ENCODE measurements around the gene HOXA6.

HOXA6 gene

DNA sequence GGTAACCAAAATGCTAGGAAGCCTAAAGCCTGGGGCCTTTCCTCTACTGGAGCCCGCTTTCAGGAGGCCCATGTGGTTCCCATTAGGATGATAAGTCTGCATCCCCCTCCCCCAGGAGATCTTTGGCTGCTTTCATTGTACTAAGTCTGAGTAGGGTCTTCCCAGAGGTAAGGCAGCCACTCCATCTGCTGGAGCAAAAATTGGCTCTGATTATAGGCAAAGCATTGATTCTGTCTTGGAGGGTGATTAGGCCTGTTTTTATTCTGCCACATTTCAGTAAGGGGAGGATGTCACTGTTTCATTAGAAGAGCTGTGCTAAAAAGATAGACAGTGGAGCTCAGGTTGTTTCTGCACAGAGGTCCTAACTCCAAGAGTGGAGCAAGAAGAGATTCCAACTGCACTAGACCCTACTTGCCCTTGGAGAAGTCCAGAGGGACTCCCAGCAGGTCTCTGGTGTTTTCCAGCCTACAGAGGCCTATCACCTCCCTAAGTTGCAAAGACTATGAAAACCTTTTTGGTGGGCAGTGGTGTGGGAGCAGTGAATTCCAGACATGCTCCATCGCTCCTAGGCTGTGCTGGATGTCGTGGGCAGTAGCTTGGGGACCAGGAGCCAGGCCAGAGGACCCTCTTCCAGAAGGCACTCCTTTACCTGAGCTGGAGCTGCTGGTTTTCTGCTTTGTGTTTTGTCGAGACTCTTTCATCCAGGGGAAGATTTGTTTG is 37.9 kb downstream of the HOXA6 start:
- peak overlapping the region; percentile 94 for H3K27ac ChIP-seq (ENCODE audit: low read depth, low read length)
- H3K36me3 ChIP-seq (ENCODE audit: control insufficient read depth in 5 of 5, insufficient read depth in 5 of 5, low read length in 5 of 5), result peaks cover 0 to 6% (median 3%) of the 10 kb centered on the region in 5 donors
- H3K4me3 ChIP-seq (ENCODE audit: low read depth in 1 of 5, low read length in 5 of 5), result no peak overlapping the region
- peaks cover 16 to 84% (median 81%) of the 10 kb centered on the region in 5 donors for H3K4me1 ChIP-seq (ENCODE audit: control insufficient read depth in 5 of 5, insufficient read depth in 5 of 5, low read length in 5 of 5)
- H3K27me3 ChIP-seq (ENCODE audit: control insufficient read depth in 5 of 5, insufficient read depth in 4 of 5, low read length in 5 of 5), result no peaks in the 10 kb centered on the region
- H3K9me3 ChIP-seq (ENCODE audit: control insufficient read depth in 5 of 5, low read length in 5 of 5), result no peaks in the 10 kb centered on the region
- peak overlapping the region in 2 of 5 donors; percentile 16 to 35 for H3K9ac ChIP-seq (ENCODE audit: low read length in 5 of 5)

- Histone ChIP-seq H3K27ac (ENCODE audit: low read depth, low read length) (peak overlapping the region; percentile 92), H3K9ac (ENCODE audit: low read length in 5 of 5) (peak overlapping the region in 3 of 5 donors; percentile 21 to 56 (median 35)), H3K27me3 (ENCODE audit: control insufficient read depth in 5 of 5, insufficient read depth in 4 of 5, low read length in 5 of 5) (no peaks in the 10 kb centered on the region), H3K36me3 (ENCODE audit: control insufficient read depth in 5 of 5, insufficient read depth in 5 of 5, low read length in 5 of 5) (peaks cover 0 to 6% (median 3%) of the 10 kb centered on the region in 5 donors), H3K9me3 (ENCODE audit: control insufficient read depth in 5 of 5, low read length in 5 of 5) (no peaks in the 10 kb centered on the region), H3K4me3 (ENCODE audit: low read depth in 1 of 5, low read length in 5 of 5) (peak overlapping the region in 3 of 5 donors; percentile 47 to 55 (median 50)), H3K4me1 (ENCODE audit: control insufficient read depth in 5 of 5, insufficient read depth in 5 of 5, low read length in 5 of 5) (peaks cover 14 to 87% (median 82%) of the 10 kb centered on the region in 5 donors)
These were observed 39.0 kb downstream of the HOXA6 start for GRCh38 chr7:27108390-27109127.

DNA sequence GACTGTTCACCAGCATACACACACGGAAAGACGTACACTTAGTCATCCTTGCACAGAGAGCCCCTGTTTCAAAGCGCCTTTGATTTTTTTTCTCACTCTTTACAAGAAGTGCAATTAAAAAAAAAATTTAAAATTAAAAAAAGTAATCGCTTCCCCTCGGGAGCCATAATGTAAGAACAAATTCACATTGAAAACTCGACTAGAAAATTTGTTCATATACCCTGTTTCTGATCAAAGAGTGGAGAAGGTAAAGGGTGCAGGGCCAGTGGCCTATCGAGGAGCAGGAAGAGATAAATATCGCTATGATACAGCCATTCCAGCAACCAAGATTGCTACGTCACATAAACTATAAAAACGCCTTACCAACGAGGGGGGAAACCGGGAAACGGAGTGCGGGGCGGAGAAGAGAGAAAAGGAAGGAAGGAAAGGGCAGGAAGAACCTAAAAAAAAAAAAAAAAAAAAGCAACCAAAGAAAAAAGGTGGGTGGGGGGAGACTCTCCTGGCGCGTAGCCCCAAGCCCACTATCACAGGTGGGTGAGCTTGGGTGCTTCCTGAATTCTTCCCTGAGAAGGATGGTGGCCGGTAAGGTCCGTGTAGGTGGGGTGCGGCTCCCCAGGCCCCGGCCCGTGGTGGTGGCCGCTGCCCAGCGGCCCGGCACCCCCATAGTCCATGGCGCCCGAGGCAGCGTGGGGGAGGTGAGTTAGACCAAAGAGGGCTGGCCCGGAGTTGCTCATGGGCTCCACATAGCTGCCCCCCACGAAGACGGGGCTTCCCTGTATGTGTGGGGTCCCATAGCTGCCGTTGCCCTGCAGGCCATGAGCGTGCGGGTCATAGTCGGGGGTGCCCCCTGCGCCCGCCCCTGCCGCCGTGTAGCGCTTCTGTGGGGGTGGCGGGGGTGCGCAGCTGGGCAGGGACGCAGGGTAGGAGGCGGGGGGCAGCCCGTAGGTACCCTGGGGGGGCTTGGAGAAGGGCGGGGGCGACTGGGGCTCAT is 39.9 kb downstream of the HOXA6 start:
- Histone ChIP-seq H3K27ac (ENCODE audit: low read depth, low read length) (peak overlapping the region; percentile 92), H3K9me3 (ENCODE audit: control insufficient read depth in 5 of 5, low read length in 5 of 5) (no peaks in the 10 kb centered on the region), H3K4me3 (ENCODE audit: low read depth in 1 of 5, low read length in 5 of 5) (peak overlapping the region in 3 of 5 donors; percentile 50 to 60 (median 55)), H3K27me3 (ENCODE audit: control insufficient read depth in 5 of 5, insufficient read depth in 4 of 5, low read length in 5 of 5) (no peaks in the 10 kb centered on the region), H3K9ac (ENCODE audit: low read length in 5 of 5) (peak overlapping the region in 1 of 5 donors; percentile 59), H3K4me1 (ENCODE audit: control insufficient read depth in 5 of 5, insufficient read depth in 5 of 5, low read length in 5 of 5) (peaks cover 12 to 89% (median 82%) of the 10 kb centered on the region in 5 donors), H3K36me3 (ENCODE audit: control insufficient read depth in 5 of 5, insufficient read depth in 5 of 5, low read length in 5 of 5) (peaks cover 0 to 6% (median 3%) of the 10 kb centered on the region in 5 donors)

DNA sequence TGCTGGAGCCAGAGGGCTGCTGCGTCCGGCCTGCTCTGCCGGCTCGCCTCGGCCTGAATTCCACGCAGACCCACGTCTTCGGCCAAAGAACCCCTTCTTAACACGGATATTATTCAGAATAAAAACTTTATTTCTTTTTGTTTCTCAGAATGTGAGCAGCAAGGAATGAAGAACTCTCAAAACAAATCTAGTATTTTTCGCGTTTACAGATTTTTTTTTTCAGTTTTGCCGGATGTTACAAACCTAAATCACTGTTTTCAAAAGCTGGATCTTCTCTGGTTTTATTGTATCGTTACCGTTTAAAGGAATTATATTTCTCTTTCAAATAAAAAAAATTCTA is 40.7 kb downstream of the HOXA6 start:
- H3K27ac ChIP-seq (ENCODE audit: low read depth, low read length), result peak overlapping the region; percentile 92
- H3K9me3 ChIP-seq (ENCODE audit: control insufficient read depth in 5 of 5, low read length in 5 of 5), result no peaks in the 10 kb centered on the region
- H3K9ac ChIP-seq (ENCODE audit: low read length in 5 of 5), result peak overlapping the region in 4 of 5 donors; percentile 11 to 43 (median 28)
- H3K4me1 ChIP-seq (ENCODE audit: control insufficient read depth in 5 of 5, insufficient read depth in 5 of 5, low read length in 5 of 5), result peaks cover 9 to 89% (median 76%) of the 10 kb centered on the region in 5 donors
- peaks cover 0 to 6% (median 3%) of the 10 kb centered on the region in 5 donors for H3K36me3 ChIP-seq (ENCODE audit: control insufficient read depth in 5 of 5, insufficient read depth in 5 of 5, low read length in 5 of 5)
- no peaks in the 10 kb centered on the region for H3K27me3 ChIP-seq (ENCODE audit: control insufficient read depth in 5 of 5, insufficient read depth in 4 of 5, low read length in 5 of 5)
- H3K4me3 ChIP-seq (ENCODE audit: low read depth in 1 of 5, low read length in 5 of 5), result peak overlapping the region in 4 of 5 donors; percentile 42 to 60 (median 57)

DNA sequence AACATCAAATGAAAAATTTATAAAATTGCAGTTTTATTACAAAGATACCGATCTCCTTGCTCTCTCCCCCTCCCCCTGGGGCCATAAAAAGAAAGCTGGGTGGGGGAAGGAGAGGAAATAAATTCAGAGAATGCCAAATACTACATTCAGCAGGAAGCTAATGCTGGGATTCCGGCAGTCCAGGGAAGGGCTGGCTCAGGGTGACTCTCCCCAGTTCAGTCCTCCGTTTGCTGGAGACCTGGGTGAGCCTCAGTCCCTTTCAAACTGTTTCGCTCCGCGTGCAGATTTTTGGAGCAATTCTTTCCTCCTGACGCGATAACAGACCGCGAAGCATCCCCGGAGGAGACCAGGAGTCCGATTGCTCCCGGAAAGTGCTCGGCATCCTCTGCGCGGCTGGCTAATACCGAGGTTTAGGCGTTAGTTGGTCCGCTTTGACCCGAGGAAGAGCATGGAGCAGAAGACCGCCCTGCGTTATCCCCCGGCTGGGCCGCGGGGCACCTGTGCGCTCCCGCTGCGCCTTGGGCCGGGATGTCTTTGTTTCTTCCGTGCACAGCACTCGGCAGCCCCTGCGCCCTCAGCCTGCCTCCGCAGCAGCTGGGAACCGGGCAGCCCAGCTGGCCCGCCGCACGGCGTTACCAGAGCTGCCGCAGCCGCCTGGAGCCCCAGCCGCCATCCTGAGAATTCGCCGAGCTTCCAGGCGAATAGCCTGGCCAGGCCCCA is 41.2 kb downstream of the HOXA6 start:
- Histone ChIP-seq H3K4me3 (ENCODE audit: low read depth in 1 of 5, low read length in 5 of 5) (peak overlapping the region; percentile 38 to 60 (median 56)), H3K4me1 (ENCODE audit: control insufficient read depth in 5 of 5, insufficient read depth in 5 of 5, low read length in 5 of 5) (peaks cover 6 to 89% (median 76%) of the 10 kb centered on the region in 5 donors)

GRCh38 chr7:27105301-27106031 is 42.1 kb downstream of the HOXA6 start:
- Histone ChIP-seq H3K27ac (ENCODE audit: low read depth, low read length) (peak overlapping the region; percentile 92), H3K36me3 (ENCODE audit: control insufficient read depth in 5 of 5, insufficient read depth in 5 of 5, low read length in 5 of 5) (peaks cover 0 to 9% (median 6%) of the 10 kb centered on the region in 5 donors), H3K27me3 (ENCODE audit: control insufficient read depth in 5 of 5, insufficient read depth in 4 of 5, low read length in 5 of 5) (no peaks in the 10 kb centered on the region), H3K4me1 (ENCODE audit: control insufficient read depth in 5 of 5, insufficient read depth in 5 of 5, low read length in 5 of 5) (peaks cover 10 to 89% (median 76%) of the 10 kb centered on the region in 5 donors), H3K9ac (ENCODE audit: low read length in 5 of 5) (no peak overlapping the region), H3K4me3 (ENCODE audit: low read depth in 1 of 5, low read length in 5 of 5) (no peak overlapping the region), H3K9me3 (ENCODE audit: control insufficient read depth in 5 of 5, low read length in 5 of 5) (no peaks in the 10 kb centered on the region)

More for the DNA sequence above, 41.2 kb downstream of the HOXA6 start:
- Histone ChIP-seq H3K36me3 (ENCODE audit: control insufficient read depth in 5 of 5, insufficient read depth in 5 of 5, low read length in 5 of 5) (peaks cover 0 to 6% (median 4%) of the 10 kb centered on the region in 5 donors), H3K27ac (ENCODE audit: low read depth, low read length) (peak overlapping the region; percentile 92), H3K9ac (ENCODE audit: low read length in 5 of 5) (peak overlapping the region in 3 of 5 donors; percentile 11 to 43 (median 18)), H3K9me3 (ENCODE audit: control insufficient read depth in 5 of 5, low read length in 5 of 5) (no peaks in the 10 kb centered on the region), H3K27me3 (ENCODE audit: control insufficient read depth in 5 of 5, insufficient read depth in 4 of 5, low read length in 5 of 5) (no peaks in the 10 kb centered on the region)

DNA sequence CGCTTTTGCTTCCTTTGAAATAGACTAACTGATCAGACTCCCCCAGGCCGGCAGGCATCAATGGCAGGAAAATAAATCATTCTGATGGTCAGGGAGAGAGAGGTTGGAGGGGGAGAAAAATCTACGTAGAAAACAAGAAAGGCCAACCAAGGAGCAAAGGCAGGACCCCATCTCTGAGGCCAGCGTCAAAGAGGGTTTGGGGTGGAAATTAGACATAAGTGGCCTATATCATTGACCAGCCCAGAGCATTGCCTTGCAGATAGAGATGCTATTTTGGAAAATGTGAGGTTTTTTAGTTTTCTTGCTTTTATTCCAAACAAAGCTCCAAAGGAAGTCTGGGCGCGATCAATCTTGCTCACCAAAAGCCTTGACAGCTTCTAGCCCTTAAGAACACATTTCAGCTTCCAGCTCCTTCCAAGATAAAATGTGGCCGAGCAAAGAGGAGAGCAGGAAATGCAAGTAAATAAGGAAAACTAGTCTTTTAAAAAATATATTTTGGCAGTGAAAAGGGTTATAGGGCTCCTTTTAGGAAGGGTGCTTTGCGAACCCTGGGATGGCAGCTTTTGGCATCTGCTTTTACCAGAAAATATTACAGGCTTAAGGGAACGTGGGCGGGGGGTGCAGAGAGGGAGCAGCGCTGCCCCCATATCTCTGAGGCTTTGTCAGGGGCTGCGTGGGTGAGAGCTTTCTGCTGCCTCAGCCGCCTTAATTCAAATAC is 43.1 kb downstream of the HOXA6 start:
- Histone ChIP-seq H3K4me3 (ENCODE audit: low read depth in 1 of 5, low read length in 5 of 5) (peak overlapping the region in 1 of 5 donors; percentile 61), H3K9ac (ENCODE audit: low read length in 5 of 5) (peak overlapping the region in 1 of 5 donors; percentile 16), H3K4me1 (ENCODE audit: control insufficient read depth in 5 of 5, insufficient read depth in 5 of 5, low read length in 5 of 5) (peaks cover 8 to 83% (median 69%) of the 10 kb centered on the region in 5 donors), H3K36me3 (ENCODE audit: control insufficient read depth in 5 of 5, insufficient read depth in 5 of 5, low read length in 5 of 5) (peaks cover 0 to 6% (median 4%) of the 10 kb centered on the region in 5 donors), H3K27me3 (ENCODE audit: control insufficient read depth in 5 of 5, insufficient read depth in 4 of 5, low read length in 5 of 5) (no peaks in the 10 kb centered on the region), H3K27ac (ENCODE audit: low read depth, low read length) (peak overlapping the region; percentile 92), H3K9me3 (ENCODE audit: control insufficient read depth in 5 of 5, low read length in 5 of 5) (no peaks in the 10 kb centered on the region)

- H3K4me1 ChIP-seq (ENCODE audit: control insufficient read depth in 5 of 5, insufficient read depth in 5 of 5, low read length in 5 of 5), result peaks cover 4 to 82% (median 68%) of the 10 kb centered on the region in 5 donors
- H3K27me3 ChIP-seq (ENCODE audit: control insufficient read depth in 5 of 5, insufficient read depth in 4 of 5, low read length in 5 of 5), result no peaks in the 10 kb centered on the region
- H3K9me3 ChIP-seq (ENCODE audit: control insufficient read depth in 5 of 5, low read length in 5 of 5), result no peaks in the 10 kb centered on the region
- H3K36me3 ChIP-seq (ENCODE audit: control insufficient read depth in 5 of 5, insufficient read depth in 5 of 5, low read length in 5 of 5), result peaks cover 0 to 6% (median 3%) of the 10 kb centered on the region in 5 donors
- H3K9ac ChIP-seq (ENCODE audit: low read length in 5 of 5), result peak overlapping the region; percentile 6 to 51 (median 38)
- H3K4me3 ChIP-seq (ENCODE audit: low read depth in 1 of 5, low read length in 5 of 5), result peak overlapping the region in 4 of 5 donors; percentile 57 to 63 (median 60)
- H3K27ac ChIP-seq (ENCODE audit: low read depth, low read length), result peak overlapping the region; percentile 92
These were observed 43.9 kb downstream of the HOXA6 start for GRCh38 chr7:27103489-27104226.
